GM23248 (cell line): ENCODE measurements around the gene CXCL6. TPM values are rescaled to one million over a fixed set of nuclear protein-coding genes. Genes with fewer than 3 reads are reported as not detected.

Experiments
- DNase-seq: peaks from one replicate; pipeline ENCODE4 v3.0.0-alpha.2; 2015
- H2AFZ ChIP-seq: fragments of 200-600 bp; sonication (generic); 2 replicates; pipeline ENCODE4 v1.6.1; 2016; ENCODE audit warnings: antibody characterized with exemption
- H3F3A ChIP-seq: fragments of 200-600 bp; sonication (generic); 2 replicates; pipeline ENCODE4 v1.6.1; 2016; ENCODE audit warnings: mild to moderate bottlenecking, antibody characterized with exemption, mixed run types; ENCODE audit not compliant: insufficient read depth
- H3K27ac ChIP-seq: fragments of 200-600 bp; sonication (generic); 2 replicates; pipeline ENCODE4 v1.5.1; 2016; ENCODE audit warnings: mild to moderate bottlenecking
- H3K27me3 ChIP-seq: fragments of 200-600 bp; sonication (generic); replicated peaks from 2 replicates; pipeline ENCODE4 v1.6.1; 2016; ENCODE audit warnings: mild to moderate bottlenecking; ENCODE audit not compliant: insufficient read depth
- H3K36me3 ChIP-seq: fragments of 200-600 bp; sonication (generic); 2 replicates; pipeline ENCODE4 v1.6.1; 2016; ENCODE audit warnings: low read depth, mild to moderate bottlenecking
- H3K4me1 ChIP-seq: fragments of 200-600 bp; sonication (generic); 2 replicates; pipeline ENCODE4 v1.6.1; 2016; ENCODE audit warnings: mild to moderate bottlenecking; ENCODE audit not compliant: insufficient read depth
- H3K4me2 ChIP-seq: fragments of 200-600 bp; sonication (generic); one replicate; pipeline ENCODE4 v1.6.1; 2016; ENCODE audit warnings: mild to moderate bottlenecking; ENCODE audit not compliant: unreplicated experiment
- H3K4me3 ChIP-seq: fragments of 200-600 bp; sonication (generic); 2 replicates; pipeline ENCODE4 v1.5.1; 2016; ENCODE audit warnings: mild to moderate bottlenecking
- H3K79me2 ChIP-seq: fragments of 200-600 bp; sonication (generic); 2 replicates; pipeline ENCODE4 v1.6.1; 2016; ENCODE audit warnings: mild to moderate bottlenecking; ENCODE audit not compliant: insufficient read depth
- H3K9ac ChIP-seq: fragments of 200-600 bp; sonication (generic); 2 replicates; pipeline ENCODE4 v1.6.1; 2016; ENCODE audit warnings: mild to moderate bottlenecking
- H3K9me2 ChIP-seq: fragments of 200-600 bp; sonication (generic); 2 replicates; pipeline ENCODE4 v1.6.1; 2016; ENCODE audit warnings: mixed run types, mild to moderate bottlenecking, moderate library complexity; ENCODE audit not compliant: insufficient read depth
- H3K9me3 ChIP-seq: fragments of 200-600 bp; sonication (generic); one replicate; pipeline ENCODE4 v1.6.1; 2017; ENCODE audit warnings: low read depth
- H4K20me1 ChIP-seq: fragments of 200-600 bp; sonication (generic); 2 replicates; pipeline ENCODE4 v1.6.0; 2016; ENCODE audit not compliant: insufficient read depth
- EZH2 ChIP-seq: fragments of 200-600 bp; sonication (generic); IDR thresholded peaks from 2 replicates; pipeline ENCODE4 v1.6.1; 2018; ENCODE audit warnings: antibody characterized with exemption, mild to moderate bottlenecking; ENCODE audit not compliant: insufficient read depth, poor library complexity, severe bottlenecking
- EZH2phosphoT487 ChIP-seq: fragments of 200-600 bp; sonication (generic); IDR thresholded peaks from 2 replicates; pipeline ENCODE4 v1.6.1; 2018; ENCODE audit warnings: antibody characterized with exemption, moderate library complexity, mild to moderate bottlenecking, low read depth; ENCODE audit not compliant: insufficient read depth
- WGBS, 2 experiments: methylation state at CpG; one replicate each; pipeline ENCODE4 v1.1.6; 2015 to 2017; ENCODE audit warnings: low lambda C conversion rate in 2 of 2, low coverage in 1 of 2; ENCODE audit errors: missing lambda C conversion rate in 2 of 2; 5-methylcytosine and 5-hydroxymethylcytosine counted together
- in situ Hi-C: fragments of 300-500 bp; cut with MboI; formaldehyde crosslinking; loops from 2 replicates; pipeline ENCODE4 v1.15.0; 2020
- polyA plus RNA-seq: library from polyadenylated mRNA; unstranded; fragments of >200 nt; fragmentation: Nextera tagmentation; extraction: Ambion mirVana; gene quantifications from 2 replicates; pipeline ENCODE4 v1.2.1, GENCODE V29; 2016
- total RNA-seq: library from RNA; depleted of rRNA; stranded (reverse); fragments of >200 nt; shearing (Covaris generic); gene quantifications from 2 replicates; pipeline ENCODE4 v1.2.3, GENCODE V29; 2014

Gene CXCL6
- total and polyA plus RNA-seq, 2 experiments from 2014 or later: 8.1 to 17.9 TPM

DNA sequence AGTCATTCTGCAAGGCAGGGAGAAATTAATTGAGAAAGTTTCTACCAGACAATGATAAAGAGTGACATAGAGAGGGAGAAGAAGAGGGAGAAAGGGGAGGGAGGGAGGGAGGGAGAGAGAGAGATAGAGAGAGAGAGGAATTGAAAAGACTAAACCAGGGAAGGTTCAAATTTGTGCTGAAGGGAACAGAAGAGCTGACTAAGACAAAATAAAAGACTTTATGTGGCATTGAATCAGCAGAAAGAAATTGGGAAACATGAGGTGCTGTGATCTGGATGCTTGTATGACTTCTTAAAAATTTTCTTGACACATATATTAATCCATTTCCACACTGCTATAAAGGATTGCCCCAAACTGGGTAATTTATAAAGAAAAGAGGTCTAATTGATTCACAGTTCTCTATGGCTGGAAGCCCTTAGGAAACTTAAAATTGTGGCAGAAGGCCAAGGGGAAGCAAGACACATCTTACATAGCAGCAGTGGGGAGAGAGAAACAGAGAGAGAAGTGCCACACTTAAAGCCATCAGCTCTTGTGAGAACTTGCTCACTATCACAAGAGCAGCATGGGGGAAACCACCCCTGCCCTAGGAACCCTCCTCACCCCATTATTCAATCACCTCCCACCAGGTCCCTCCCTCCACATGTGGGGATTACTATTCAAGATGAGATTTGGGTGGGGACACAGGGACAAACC lies 13.5 kb upstream of the CXCL6 start:
- in situ Hi-C loops: no loop called here
- no peak for DNase-seq

DNA sequence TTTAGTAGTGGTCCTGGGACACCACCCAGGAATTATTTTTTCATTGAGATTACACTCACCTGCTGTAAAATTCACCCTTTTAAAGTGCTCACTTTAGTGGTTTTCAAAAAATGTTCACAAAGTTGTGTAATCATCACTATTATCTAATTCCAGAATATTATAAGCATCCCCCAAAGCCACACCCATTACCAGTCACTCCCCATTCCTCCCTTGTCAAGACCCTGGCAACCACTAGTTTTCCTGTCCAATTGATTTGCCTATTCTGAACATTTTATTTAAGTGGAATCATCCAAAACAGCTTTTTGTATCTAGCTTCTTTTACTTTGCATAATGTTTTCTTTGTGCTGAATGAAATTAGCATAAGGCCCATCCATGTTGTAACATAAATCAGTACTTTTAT lies 12.7 kb upstream of the CXCL6 start:
- Histone ChIP-seq H3K79me2 (no peaks in the 10 kb centered on the region), H3K27ac (no peak overlapping the region), H2AFZ (no peak overlapping the region), H3K4me3 (no peak overlapping the region), H3K4me2 (no peak overlapping the region), H3K36me3 (no peaks in the 10 kb centered on the region), H3K9ac (no peak overlapping the region), H3K9me2 (no peaks in the 10 kb centered on the region; the same call in 1 of the 2 replicates), H3K9me3 (no peaks in the 10 kb centered on the region), H4K20me1 (no peaks in the 10 kb centered on the region), H3F3A (peaks cover 11% of the 10 kb centered on the region; the same call in 1 of the 2 replicates), H3K4me1 (peaks cover 4% of the 10 kb centered on the region), H3K27me3 (no peaks in the 10 kb centered on the region)
- no peak for DNase-seq
- in situ Hi-C loops: no loop called here
- no peak for TF ChIP-seq EZH2
- TF ChIP-seq EZH2phosphoT487: no peak

More for the DNA sequence above, 13.5 kb upstream of the CXCL6 start:
- Histone ChIP-seq H3K9me3 (no peaks in the 10 kb centered on the region), H3F3A (peaks cover 6% of the 10 kb centered on the region; the same call in 1 of the 2 replicates), H3K4me2 (no peak overlapping the region), H3K4me1 (0 out of 2 replicates have a peak, but pooled peaks cover under 1% of the 10 kb centered on the region), H3K9ac (no peak overlapping the region), H3K9me2 (no peaks in the 10 kb centered on the region; the same call in 1 of the 2 replicates), H3K27me3 (no peaks in the 10 kb centered on the region), H3K36me3 (no peaks in the 10 kb centered on the region), H3K27ac (no peak overlapping the region), H3K4me3 (no peak overlapping the region), H4K20me1 (no peaks in the 10 kb centered on the region), H2AFZ (no peak overlapping the region), H3K79me2 (no peaks in the 10 kb centered on the region)
- TF ChIP-seq EZH2 (no peak), EZH2phosphoT487 (no peak)

DNA sequence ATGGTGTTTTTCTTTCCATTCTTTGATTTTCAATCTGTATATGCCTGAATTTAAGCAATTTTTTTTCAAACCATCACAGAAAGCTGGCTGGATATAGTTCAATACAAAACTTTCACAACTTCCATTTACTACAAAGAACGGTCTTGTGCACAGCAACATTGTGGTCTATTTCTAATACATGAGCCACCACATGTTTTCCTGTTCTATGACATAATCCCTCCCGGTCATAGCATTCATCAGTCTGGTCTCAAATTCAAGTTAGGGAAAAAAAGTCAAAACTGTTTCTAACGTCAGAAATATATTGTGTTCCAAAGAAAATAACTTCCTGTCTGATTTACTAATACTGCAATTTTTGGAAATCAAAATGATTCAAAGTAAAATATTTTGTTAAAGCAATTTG lies 7.5 kb upstream of the CXCL6 start:
- DNase-seq: peak; percentile 74
- Histone ChIP-seq H3K36me3 (no peaks in the 10 kb centered on the region), H3K79me2 (no peaks in the 10 kb centered on the region), H3K9me2 (no peaks in the 10 kb centered on the region), H3F3A (peaks cover 49% of the 10 kb centered on the region), H3K4me1 (peaks cover 35% of the 10 kb centered on the region), H3K4me3 (no peak overlapping the region), H3K4me2 (peak overlapping the region; percentile 41), H4K20me1 (no peaks in the 10 kb centered on the region), H3K27me3 (no peaks in the 10 kb centered on the region), H2AFZ (no peak overlapping the region), H3K9me3 (no peaks in the 10 kb centered on the region), H3K9ac (no peak overlapping the region), H3K27ac (peak overlapping the region; percentile 31)
- WGBS, 2 experiments: 5 to 7% methylated on average over 3 of the region's 3 CpGs
- no peak for TF ChIP-seq EZH2
- TF ChIP-seq EZH2phosphoT487: no peak
- in situ Hi-C loops: no loop called here

DNA sequence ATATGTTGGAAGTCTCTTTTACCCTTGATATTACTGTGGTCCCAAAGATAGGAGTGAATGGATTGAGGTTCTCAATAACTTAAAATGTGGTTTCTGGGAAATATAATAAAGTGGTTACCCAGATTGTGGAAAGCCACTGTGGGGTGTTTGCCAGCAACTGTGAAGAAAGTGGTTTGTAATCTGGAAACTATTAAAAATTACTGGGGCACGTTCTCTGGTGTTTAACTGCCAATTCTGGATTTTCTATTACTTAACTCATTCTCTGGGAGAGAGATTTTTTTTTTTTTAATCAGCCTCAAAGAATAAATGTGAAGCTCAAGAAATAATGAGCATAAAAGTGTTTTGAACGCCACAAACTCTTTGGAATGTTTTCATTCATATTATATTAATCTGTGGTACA lies 4.9 kb upstream of the CXCL6 start:
- H2AFZ ChIP-seq: no peak overlapping the region
- H3K4me1 ChIP-seq: peaks cover 39% of the 10 kb centered on the region
- in situ Hi-C loops: no loop called here
- no peak overlapping the region for H3K9ac ChIP-seq
- WGBS, 2 experiments: 26 to 29% methylated on average over 2 of the region's 2 CpGs
- H3K36me3 ChIP-seq: no peaks in the 10 kb centered on the region
- H3K4me3 ChIP-seq: no peak overlapping the region
- no peaks in the 10 kb centered on the region for H3K27me3 ChIP-seq
- no peak for TF ChIP-seq EZH2phosphoT487
- no peak for TF ChIP-seq EZH2
- peak; percentile 59 for DNase-seq
- H3K9me2 ChIP-seq: no peaks in the 10 kb centered on the region
- H3K79me2 ChIP-seq: no peaks in the 10 kb centered on the region
- H4K20me1 ChIP-seq: no peaks in the 10 kb centered on the region
- H3K27ac ChIP-seq: peak overlapping the region; percentile 37
- H3K4me2 ChIP-seq: no peak overlapping the region
- no peaks in the 10 kb centered on the region for H3K9me3 ChIP-seq
- H3F3A ChIP-seq: peaks cover 49% of the 10 kb centered on the region

DNA sequence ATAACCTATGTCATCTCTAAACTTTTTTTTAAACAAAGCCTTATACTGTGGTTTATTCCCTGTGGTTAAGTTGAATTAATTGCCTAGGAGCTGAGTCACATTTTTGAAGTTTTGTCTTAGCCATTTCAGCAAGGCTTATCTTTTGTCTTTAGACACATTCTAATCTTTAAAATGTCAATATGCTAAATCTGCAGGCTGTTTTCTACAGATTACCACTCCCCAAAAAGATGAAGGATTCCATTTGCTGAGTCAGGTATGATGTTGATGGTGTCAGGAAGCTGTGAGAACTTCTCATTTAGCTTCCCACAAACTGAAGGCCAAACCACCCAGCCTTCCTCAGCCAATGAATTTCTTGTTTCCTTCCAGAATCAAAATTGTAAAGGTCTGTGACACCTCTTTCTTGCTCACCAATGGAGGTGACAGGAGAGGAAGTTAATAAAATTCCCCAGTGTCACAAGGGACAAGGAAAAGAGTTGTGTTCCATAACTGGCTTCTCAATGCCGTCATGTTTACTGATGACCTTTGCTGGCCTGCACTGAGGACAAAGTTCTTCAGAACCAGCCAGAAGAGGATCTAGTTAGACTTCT lies 3.7 kb upstream of the CXCL6 start:
- TF ChIP-seq EZH2phosphoT487 (0 out of 2 replicates have a peak, but pooled peaks have one; percentile 71), EZH2 (no peak)
- no peaks in the 10 kb centered on the region for H3K27me3 ChIP-seq
- H3K4me3 ChIP-seq: no peak overlapping the region
- H3K9ac ChIP-seq: no peak overlapping the region
- in situ Hi-C loops: no loop called here
- H3K79me2 ChIP-seq: no peaks in the 10 kb centered on the region
- no peaks in the 10 kb centered on the region for H3K9me3 ChIP-seq
- no peak overlapping the region for H2AFZ ChIP-seq
- H4K20me1 ChIP-seq: no peaks in the 10 kb centered on the region
- peaks cover 47% of the 10 kb centered on the region for H3K4me1 ChIP-seq
- peak overlapping the region; percentile 37 for H3K27ac ChIP-seq
- peak; percentile 57 for DNase-seq
- H3K9me2 ChIP-seq: no peaks in the 10 kb centered on the region
- H3K36me3 ChIP-seq: no peaks in the 10 kb centered on the region
- 95 to 100% methylated on average over 1 of the region's 1 CpG for WGBS, 2 experiments
- peak overlapping the region; percentile 34 for H3K4me2 ChIP-seq
- H3F3A ChIP-seq: peaks cover 49% of the 10 kb centered on the region
